KOPT-K1 (cell line): ENCODE measurements around the gene AKAP17A.
"Not testable (repeated sequence)": the region's sequence is repeated elsewhere in the genome, so short reads cannot be mapped to it uniquely, and the experiment has no call there.

ENCODE experiments used
- H3K27ac ChIP-seq: fragments of 200-600 bp; sonication (generic); 2 replicates; pipeline ENCODE4 v1.5.1; 2016; ENCODE audit warnings: antibody characterized with exemption, mild to moderate bottlenecking, low read depth, low read length; ENCODE audit not compliant: poor library complexity, severe bottlenecking
- H3K36me3 ChIP-seq: fragments of 200-600 bp; sonication (generic); 2 replicates; pipeline ENCODE4 v1.5.1; 2017; ENCODE audit warnings: antibody characterized with exemption, mild to moderate bottlenecking, low read length, moderate library complexity; ENCODE audit not compliant: insufficient read depth
- H3K9me3 ChIP-seq: fragments of 200-600 bp; sonication (generic); 2 replicates; pipeline ENCODE4 v1.5.1; 2017; ENCODE audit warnings: antibody characterized with exemption, low read length, mild to moderate bottlenecking; ENCODE audit not compliant: insufficient read depth, poor library complexity, severe bottlenecking

The AKAP17A gene

GRCh38 chrX:1591102-1591862 lies at the start of gene AKAP17A:
Gene AKAP17A, plus strand, starts transcription at chrX:1591604. Its CDS starts 1,859 bp downstream, at chrX:1593463.
- H3K36me3 ChIP-seq: peaks cover 35% of the 10 kb centered on the region
- peak within 1 kb of the TSS; percentile 74 for H3K27ac ChIP-seq
- H3K9me3 ChIP-seq: no peaks in the 10 kb centered on the region

- Histone ChIP-seq H3K9me3 (no peaks in the 10 kb centered on the region), H3K27ac (no peak overlapping the region), H3K36me3 (no peaks in the 10 kb centered on the region)
These were observed 48.2 kb upstream of the AKAP17A start for GRCh38 chrX:1542994-1543725.

GRCh38 chrX:1545776-1546408 lies 45.5 kb upstream of the AKAP17A start:
- Histone ChIP-seq H3K9me3 (peaks cover 7% of the 10 kb centered on the region), H3K36me3 (no peaks in the 10 kb centered on the region), H3K27ac (peak overlapping the region; percentile 25)

GRCh38 chrX:1546691-1547251 lies 44.6 kb upstream of the AKAP17A start:
- Histone ChIP-seq H3K36me3 (no peaks in the 10 kb centered on the region), H3K27ac (no peak overlapping the region), H3K9me3 (peaks cover 7% of the 10 kb centered on the region)

- no peak overlapping the region for H3K27ac ChIP-seq
- H3K36me3 ChIP-seq: no peaks in the 10 kb centered on the region
- peaks cover 12% of the 10 kb centered on the region for H3K9me3 ChIP-seq
These were observed 39.4 kb upstream of the AKAP17A start for GRCh38 chrX:1551959-1552546.

GRCh38 chrX:1554469-1555210 lies 36.8 kb upstream of the AKAP17A start:
- Histone ChIP-seq H3K36me3 (no peaks in the 10 kb centered on the region), H3K9me3 (peaks cover 5% of the 10 kb centered on the region), H3K27ac (no peak overlapping the region)

GRCh38 chrX:1555370-1555769 lies 36.0 kb upstream of the AKAP17A start:
- Histone ChIP-seq H3K9me3 (peaks cover 5% of the 10 kb centered on the region), H3K36me3 (no peaks in the 10 kb centered on the region), H3K27ac (no peak overlapping the region)

- not testable (repeated sequence) for H3K27ac ChIP-seq, H3K36me3 ChIP-seq, H3K9me3 ChIP-seq
These were observed 34.0 kb upstream of the AKAP17A start for GRCh38 chrX:1557442-1557841.

- Histone ChIP-seq H3K27ac (no peak overlapping the region), H3K9me3 (peaks cover 5% of the 10 kb centered on the region), H3K36me3 (no peaks in the 10 kb centered on the region)
These were observed 32.5 kb upstream of the AKAP17A start for GRCh38 chrX:1558761-1559468.

GRCh38 chrX:1561164-1561563 lies 30.2 kb upstream of the AKAP17A start:
- no peak overlapping the region for H3K27ac ChIP-seq
- no peaks in the 10 kb centered on the region for H3K36me3 ChIP-seq
- H3K9me3 ChIP-seq: no peaks in the 10 kb centered on the region

- not testable (repeated sequence) for H3K27ac ChIP-seq, H3K36me3 ChIP-seq, H3K9me3 ChIP-seq
These were observed 27.3 kb upstream of the AKAP17A start for GRCh38 chrX:1564077-1564476.

- Histone ChIP-seq H3K9me3 (peaks cover 6% of the 10 kb centered on the region), H3K36me3 (no peaks in the 10 kb centered on the region), H3K27ac (peak overlapping the region; percentile 49)
These were observed 26.4 kb upstream of the AKAP17A start for GRCh38 chrX:1564750-1565683.

- peaks cover 15% of the 10 kb centered on the region for H3K9me3 ChIP-seq
- not testable (repeated sequence) for H3K36me3 ChIP-seq
These were observed 17.2 kb upstream of the AKAP17A start for GRCh38 chrX:1574181-1574580.

More at GRCh38 chrX:1574181-1574580, 17.2 kb upstream of the AKAP17A start:
- H3K27ac ChIP-seq: not testable (repeated sequence)
